ENCODE data around the gene METTL25B. TPM values are rescaled to one million over a fixed set of nuclear protein-coding genes. Genes with fewer than 3 reads are reported as not detected.

The METTL25B gene
- total and polyA plus RNA-seq, 2 of the 13 experiments (the other 11 are each of a cell fraction or from before 2014, with no cell fraction given): 11.9 to 24.0 TPM

DNA sequence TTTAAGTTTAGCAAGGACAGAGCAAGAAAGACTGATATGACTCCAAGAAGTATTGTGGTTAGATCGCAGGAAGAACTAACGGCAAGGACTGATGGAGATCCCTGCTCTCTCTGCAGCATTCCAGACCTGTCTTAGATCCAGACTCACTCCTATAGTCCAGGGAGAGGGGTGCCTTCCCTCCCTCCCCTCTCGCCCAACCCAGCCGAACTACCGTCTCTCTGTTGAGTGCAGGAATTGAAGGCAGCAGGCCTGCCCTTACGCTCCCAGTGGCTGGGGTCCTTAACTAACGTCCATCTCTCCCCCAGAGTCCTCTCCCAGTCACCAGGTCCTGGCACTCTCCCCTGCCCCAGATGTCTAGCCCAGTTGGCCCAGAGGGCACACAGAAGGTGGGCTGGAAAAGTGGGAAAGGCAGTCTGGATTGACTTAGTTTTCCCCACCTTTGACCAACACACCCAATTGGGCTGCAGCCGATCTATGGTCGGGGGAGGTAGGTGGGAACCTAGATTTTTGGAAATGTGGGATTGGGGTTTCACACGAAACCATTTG lies 24.0 kb upstream of the METTL25B start:
- no peaks in the 10 kb centered on the region for H4K20me1 ChIP-seq (ENCODE audit: insufficient read depth, low read length)
- 35% methylated on average over 10 of the region's 10 CpGs for whole genome bisulfite sequencing (ENCODE audit: low lambda C conversion rate)
- CTCF ChIA-PET (ENCODE audit: low intra/inter-chr PET ratio, low total read pairs): interaction anchor here (3.0 kb wide), 1 partner anchor 15 kb away, joined by 30 read pairs; no protein-coding TSS in a partner anchor

GRCh38 chr1:156704930-156705320 lies 23.3 kb upstream of the METTL25B start:
- intact Hi-C loops (cut with micrococcal nuclease; ENCODE audit: unreplicated experiment) (no loop called here), in situ Hi-C loops (cut with HindIII; ENCODE audit: extremely low pct_ligation_motif_present, low pct_unique_long_range_greater_than_20kb) (no loop called here)
- ChIA-PET CTCF (ENCODE audit: low intra/inter-chr PET ratio, low total read pairs) (interaction anchor here (2.0 to 3.0 kb wide), 2 partner anchors 15 to 21 kb away, joined by 6 to 30 read pairs; no protein-coding TSS in a partner anchor), POLR2A (interaction anchor here (1.2 to 1.4 kb wide), 2 partner anchors 24 to 36 kb away, joined by 3 to 4 read pairs; partner anchors contain the start of genes ISG20L2 and METTL25B)
- DNase-seq (ENCODE audit: low spot score): no peak
- H3K27ac ChIP-seq (ENCODE audit: extremely low read length, insufficient read depth, low read length): no peak overlapping the region
- H3K4me1 ChIP-seq (ENCODE audit: insufficient read depth, low read length): peaks cover 25% of the 10 kb centered on the region
- H3K27me3 ChIP-seq (ENCODE audit: control insufficient read depth in 1 of 2, insufficient read depth in 2 of 2, low read length in 2 of 2): peaks cover 9 to 77% of the 10 kb centered on the region in 2 experiments
- ATAC-seq: peak; percentile 8; the same call in 2 of the 3 replicates
- peak overlapping the region in 2 of 3 experiments; percentile 52 to 66; a peak in 4 of 6 replicates for H3K4me3 ChIP-seq (replicated peaks in 1 of 3; ENCODE audit: insufficient read depth in 1 of 3, low read depth in 2 of 3, low read length in 3 of 3)
- FAIRE-seq: no peak
- H3K9me3 ChIP-seq (ENCODE audit: low read length): no peaks in the 10 kb centered on the region
- BruUV-seq (replicated peaks): no TSS peak
- H2AFZ ChIP-seq (ENCODE audit: low read length): no peak overlapping the region
- peak overlapping the region; percentile 91 for H3K4me2 ChIP-seq (ENCODE audit: low read depth, low read length)
- no peaks in the 10 kb centered on the region for H3K36me3 ChIP-seq (replicated peaks in 1 of 2; ENCODE audit: control insufficient read depth in 1 of 2, insufficient read depth in 2 of 2, low read length in 2 of 2)
- H3K9ac ChIP-seq (ENCODE audit: insufficient read depth, low read depth, low read length): no peak overlapping the region
- WGBS (ENCODE audit: low lambda C conversion rate): 8% methylated on average over 19 of the region's 29 CpGs
- H3K79me2 ChIP-seq (ENCODE audit: insufficient read depth, low read length): no peaks in the 10 kb centered on the region
- H4K20me1 ChIP-seq (ENCODE audit: insufficient read depth, low read length): no peaks in the 10 kb centered on the region
- TF ChIP-seq ZNF850 (CRISPR knock-in tag; conservative IDR thresholded peaks at IDR 0.05) (no peak), ZNF687 (CRISPR knock-in tag; IDR thresholded peaks at IDR 0.05) (peak; percentile 52; the same call in 1 of the 2 replicates), FOSL2 (CRISPR knock-in tag; IDR thresholded peaks at IDR 0.05) (peak; percentile 75), ZNF770 (CRISPR knock-in tag; IDR thresholded peaks at IDR 0.05) (peak; percentile 93), HNRNPL (IDR thresholded peaks at IDR 0.05; ENCODE audit: low read depth, low read length) (peak; percentile 81; the same call in 1 of the 2 replicates), MTF2 (CRISPR knock-in tag; IDR thresholded peaks at IDR 0.05; ENCODE audit: borderline replicate concordance) (0 out of 2 replicates have a peak, but pooled peaks have one; percentile 11)
- TF ChIP-seq, protein P1, sequence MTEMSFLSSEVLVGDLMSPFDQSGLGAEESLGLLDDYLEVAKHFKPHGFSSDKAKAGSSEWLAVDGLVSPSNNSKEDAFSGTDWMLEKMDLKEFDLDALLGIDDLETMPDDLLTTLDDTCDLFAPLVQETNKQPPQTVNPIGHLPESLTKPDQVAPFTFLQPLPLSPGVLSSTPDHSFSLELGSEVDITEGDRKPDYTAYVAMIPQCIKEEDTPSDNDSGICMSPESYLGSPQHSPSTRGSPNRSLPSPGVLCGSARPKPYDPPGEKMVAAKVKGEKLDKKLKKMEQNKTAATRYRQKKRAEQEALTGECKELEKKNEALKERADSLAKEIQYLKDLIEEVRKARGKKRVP (CRISPR knock-in tag; IDR thresholded peaks at IDR 0.05): no peak

More for the DNA sequence above, 24.0 kb upstream of the METTL25B start:
- no peak overlapping the region for H2AFZ ChIP-seq (ENCODE audit: low read length)
- BruUV-seq (replicated peaks): no TSS peak
- no peaks in the 10 kb centered on the region for H3K36me3 ChIP-seq (replicated peaks in 1 of 2; ENCODE audit: control insufficient read depth in 1 of 2, insufficient read depth in 2 of 2, low read length in 2 of 2)
- H3K79me2 ChIP-seq (ENCODE audit: insufficient read depth, low read length): no peaks in the 10 kb centered on the region
- H3K4me3 ChIP-seq (replicated peaks in 1 of 3; ENCODE audit: insufficient read depth in 1 of 3, low read depth in 2 of 3, low read length in 3 of 3): peak overlapping the region in 1 of 3 experiments; percentile 66; a peak in 1 of 6 replicates
- no peak for ATAC-seq
- POLR2A ChIA-PET: interaction anchor here (1.4 kb wide), 1 partner anchor 24 kb away, joined by 3 read pairs; the partner anchor contains the start of genes ISG20L2 and METTL25B
- no peak for FAIRE-seq
- TF ChIP-seq ZBTB1 (CRISPR knock-in tag; IDR thresholded peaks at IDR 0.05; ENCODE audit: borderline replicate concordance) (no peak), FLYWCH1 (CRISPR knock-in tag; IDR thresholded peaks at IDR 0.05) (no peak), ATM (IDR thresholded peaks at IDR 0.05; ENCODE audit: borderline replicate concordance) (no peak), TCF7 (IDR thresholded peaks at IDR 0.05; ENCODE audit: low read depth) (no peak), ZNF773 (CRISPR knock-in tag; IDR thresholded peaks at IDR 0.05; ENCODE audit: borderline replicate concordance) (no peak)
- peaks cover 25% of the 10 kb centered on the region for H3K4me1 ChIP-seq (ENCODE audit: insufficient read depth, low read length)
- no peaks in the 10 kb centered on the region for H3K9me3 ChIP-seq (ENCODE audit: low read length)
- DNase-seq (ENCODE audit: low spot score): no peak
- H3K9ac ChIP-seq (ENCODE audit: insufficient read depth, low read depth, low read length): no peak overlapping the region
- intact Hi-C loops (cut with micrococcal nuclease; ENCODE audit: unreplicated experiment): no loop called here
- peaks cover 8 to 70% of the 10 kb centered on the region in 2 experiments for H3K27me3 ChIP-seq (ENCODE audit: control insufficient read depth in 1 of 2, insufficient read depth in 2 of 2, low read length in 2 of 2)
- H3K4me2 ChIP-seq (ENCODE audit: low read depth, low read length): no peak overlapping the region
- no peak overlapping the region for H3K27ac ChIP-seq (ENCODE audit: extremely low read length, insufficient read depth, low read length)
- in situ Hi-C loops (cut with HindIII; ENCODE audit: extremely low pct_ligation_motif_present, low pct_unique_long_range_greater_than_20kb): no loop called here

All from HepG2 (cell line).